Measurements from ENCODE around the gene PDE7B. TPM values are rescaled to one million over a fixed set of nuclear protein-coding genes. Genes with fewer than 3 reads are reported as not detected.
"Not testable (repeated sequence)": the region's sequence is repeated elsewhere in the genome, so short reads cannot be mapped to it uniquely, and the experiment has no call there.

The PDE7B gene
- total RNA-seq, 1 donor from 2014 or later, result 13.6 TPM

DNA sequence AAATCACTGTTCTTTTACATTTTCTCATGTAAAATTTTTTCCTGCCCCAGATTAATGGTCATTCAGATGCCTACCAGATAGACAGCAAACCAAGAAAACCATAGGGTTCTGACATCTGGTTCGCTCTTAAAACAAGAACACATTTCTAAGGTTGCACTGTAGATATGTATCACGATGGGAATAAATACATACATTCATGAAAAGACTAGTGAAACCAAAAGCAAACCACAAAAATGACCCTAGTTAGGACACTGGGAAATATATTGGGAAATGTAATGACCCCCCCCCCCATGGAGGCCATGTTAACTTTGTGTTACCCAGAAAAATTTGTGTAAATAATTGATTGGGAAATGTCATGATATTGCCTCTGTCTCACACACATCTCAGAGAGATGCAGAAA, 361.1 kb downstream of the PDE7B start:
- Histone ChIP-seq H3K36me3 (ENCODE audit: control insufficient read depth in 3 of 3, insufficient read depth in 3 of 3, low read length in 3 of 3) (no peaks in the 10 kb centered on the region), H3K4me3 (ENCODE audit: low read length in 3 of 3) (no peak overlapping the region), H3K4me1 (ENCODE audit: control insufficient read depth in 3 of 3, insufficient read depth in 3 of 3, low read length in 3 of 3) (no peaks in the 10 kb centered on the region), H3K27me3 (ENCODE audit: control insufficient read depth in 3 of 3, insufficient read depth in 3 of 3, low read length in 3 of 3) (no peaks in the 10 kb centered on the region), H3K27ac (ENCODE audit: low read depth, low read length) (no peak overlapping the region), H3K9me3 (ENCODE audit: control insufficient read depth in 3 of 3, low read length in 3 of 3) (no peaks in the 10 kb centered on the region), H3K9ac (ENCODE audit: low read depth in 1 of 3, low read length in 3 of 3) (no peak overlapping the region)

DNA sequence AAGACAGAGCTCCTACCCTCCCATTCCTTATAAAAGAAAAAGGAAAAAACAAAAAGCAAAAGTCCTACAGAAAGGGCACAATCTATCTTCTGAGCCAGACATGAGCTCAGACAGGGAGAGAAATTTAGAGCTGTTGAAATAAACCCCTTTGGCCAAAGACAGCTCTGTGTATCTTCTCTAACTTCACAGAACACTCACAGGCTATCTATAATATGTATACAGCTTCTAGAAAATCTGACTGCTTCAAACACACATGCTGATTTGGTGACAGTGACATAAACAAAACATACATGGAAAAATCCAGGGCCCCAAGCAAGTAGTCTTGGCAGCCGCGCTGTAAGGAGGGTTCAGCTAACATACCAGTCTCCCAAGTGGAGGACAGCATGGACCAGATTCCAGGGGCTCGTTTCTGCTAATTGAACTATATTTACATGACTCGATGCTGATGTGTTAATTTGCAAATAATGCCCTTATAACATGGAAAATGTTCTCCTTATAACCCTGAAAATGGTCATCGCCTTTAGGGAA, 361.6 kb downstream of the PDE7B start:
- H3K36me3 ChIP-seq (ENCODE audit: control insufficient read depth in 3 of 3, insufficient read depth in 3 of 3, low read length in 3 of 3), result no peaks in the 10 kb centered on the region
- H3K27ac ChIP-seq (ENCODE audit: low read depth, low read length), result no peak overlapping the region
- no peak overlapping the region for H3K4me3 ChIP-seq (ENCODE audit: low read length in 3 of 3)
- H3K9ac ChIP-seq (ENCODE audit: low read depth in 1 of 3, low read length in 3 of 3), result no peak overlapping the region
- H3K4me1 ChIP-seq (ENCODE audit: control insufficient read depth in 3 of 3, insufficient read depth in 3 of 3, low read length in 3 of 3), result no peaks in the 10 kb centered on the region
- no peaks in the 10 kb centered on the region for H3K9me3 ChIP-seq (ENCODE audit: control insufficient read depth in 3 of 3, low read length in 3 of 3)
- no peaks in the 10 kb centered on the region for H3K27me3 ChIP-seq (ENCODE audit: control insufficient read depth in 3 of 3, insufficient read depth in 3 of 3, low read length in 3 of 3)

DNA sequence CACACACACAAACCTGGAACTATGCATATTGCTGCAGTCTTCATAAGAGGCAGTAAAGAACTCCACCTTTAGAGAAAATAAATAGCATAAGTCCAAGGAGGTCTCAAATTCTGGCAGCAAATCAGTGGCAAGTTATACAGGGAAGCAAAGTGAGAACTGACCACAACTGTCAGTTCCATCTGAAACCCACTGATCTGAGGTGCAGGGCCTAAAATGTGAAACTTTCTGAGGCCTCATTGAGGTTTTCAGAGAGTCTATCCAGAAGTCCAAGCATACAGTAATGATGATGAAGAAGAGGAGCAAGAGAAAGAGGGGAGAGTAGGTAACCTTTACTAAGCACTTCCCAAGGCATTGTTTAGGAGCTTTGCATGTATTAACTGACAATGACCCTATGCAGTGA, 362.4 kb downstream of the PDE7B start:
- H3K4me1 ChIP-seq (ENCODE audit: control insufficient read depth in 3 of 3, insufficient read depth in 3 of 3, low read length in 3 of 3), result no peaks in the 10 kb centered on the region
- no peaks in the 10 kb centered on the region for H3K27me3 ChIP-seq (ENCODE audit: control insufficient read depth in 3 of 3, insufficient read depth in 3 of 3, low read length in 3 of 3)
- no peaks in the 10 kb centered on the region for H3K9me3 ChIP-seq (ENCODE audit: control insufficient read depth in 3 of 3, low read length in 3 of 3)
- H3K27ac ChIP-seq (ENCODE audit: low read depth, low read length), result no peak overlapping the region
- H3K4me3 ChIP-seq (ENCODE audit: low read length in 3 of 3), result no peak overlapping the region
- no peak overlapping the region for H3K9ac ChIP-seq (ENCODE audit: low read depth in 1 of 3, low read length in 3 of 3)
- no peaks in the 10 kb centered on the region for H3K36me3 ChIP-seq (ENCODE audit: control insufficient read depth in 3 of 3, insufficient read depth in 3 of 3, low read length in 3 of 3)

DNA sequence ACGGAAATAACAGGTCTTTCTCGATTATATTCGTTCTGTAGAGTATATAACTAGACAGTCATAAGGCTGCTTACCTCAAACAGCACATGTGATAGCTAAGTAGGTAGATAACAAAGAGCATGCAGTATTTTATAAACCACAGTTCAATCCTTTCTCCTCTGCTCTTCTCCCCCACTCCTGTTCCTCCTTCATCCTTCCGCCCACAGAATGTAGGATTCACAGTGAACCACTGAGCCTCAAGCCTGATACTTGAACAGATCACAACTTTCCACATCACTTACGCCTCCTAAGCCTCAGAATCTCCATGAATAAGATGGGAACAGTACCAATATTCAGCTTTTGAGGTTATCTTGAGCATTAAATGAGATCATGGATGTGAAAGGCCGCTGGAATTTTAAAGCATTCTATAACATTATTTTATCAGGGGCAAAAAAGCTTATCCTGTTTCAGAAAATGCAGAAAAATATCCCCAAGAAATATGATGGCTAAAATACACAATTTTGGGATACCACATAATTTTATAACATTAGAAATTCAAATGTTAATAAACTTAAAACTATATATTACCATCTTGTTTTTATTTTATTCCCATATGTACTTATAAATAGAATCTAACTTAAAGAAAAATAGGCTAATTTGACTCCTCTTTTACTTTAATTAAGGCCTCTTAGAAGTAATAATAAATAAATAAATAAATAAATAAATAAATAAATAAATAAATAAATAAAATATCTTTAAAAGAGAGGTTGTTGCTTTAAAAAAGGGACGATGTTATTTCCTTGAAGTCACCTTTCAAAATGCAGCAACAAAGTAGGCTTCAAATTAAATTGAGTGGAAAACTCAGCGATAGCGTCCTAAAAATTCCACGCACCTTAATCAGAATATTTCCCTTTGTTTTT, 365.3 kb downstream of the PDE7B start:
- H3K9me3 ChIP-seq (ENCODE audit: control insufficient read depth in 3 of 3, low read length in 3 of 3), result no peaks in the 10 kb centered on the region
- no peak overlapping the region for H3K9ac ChIP-seq (ENCODE audit: low read depth in 1 of 3, low read length in 3 of 3)
- H3K36me3 ChIP-seq (ENCODE audit: control insufficient read depth in 3 of 3, insufficient read depth in 3 of 3, low read length in 3 of 3), result no peaks in the 10 kb centered on the region
- no peaks in the 10 kb centered on the region for H3K27me3 ChIP-seq (ENCODE audit: control insufficient read depth in 3 of 3, insufficient read depth in 3 of 3, low read length in 3 of 3)
- H3K4me3 ChIP-seq (ENCODE audit: low read length in 3 of 3), result no peak overlapping the region
- H3K4me1 ChIP-seq (ENCODE audit: control insufficient read depth in 3 of 3, insufficient read depth in 3 of 3, low read length in 3 of 3), result no peaks in the 10 kb centered on the region
- no peak overlapping the region for H3K27ac ChIP-seq (ENCODE audit: low read depth, low read length)

DNA sequence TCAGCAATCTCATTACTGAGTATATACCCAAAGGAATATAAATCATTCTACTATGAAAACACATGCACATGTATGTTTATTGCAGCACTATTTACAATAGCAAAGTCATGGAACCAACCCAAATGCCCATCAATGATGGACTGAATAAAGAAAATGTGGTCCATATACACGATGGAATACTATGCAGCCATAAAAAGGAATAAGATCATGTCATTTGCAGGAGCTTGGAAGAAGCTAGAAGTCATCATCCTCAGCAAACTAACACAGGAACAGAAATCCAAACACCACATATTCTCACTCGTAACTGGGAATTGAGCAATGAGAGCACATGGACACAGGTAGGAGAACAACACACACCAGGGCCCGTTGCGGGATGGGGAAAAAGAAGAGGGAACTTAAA, 373.5 kb downstream of the PDE7B start:
- H3K9me3 ChIP-seq (ENCODE audit: control insufficient read depth in 3 of 3, low read length in 3 of 3); H3K9ac ChIP-seq (ENCODE audit: low read depth in 1 of 3, low read length in 3 of 3); H3K27ac ChIP-seq (ENCODE audit: low read depth, low read length); H3K4me3 ChIP-seq (ENCODE audit: low read length in 3 of 3); H3K36me3 ChIP-seq (ENCODE audit: control insufficient read depth in 3 of 3, insufficient read depth in 3 of 3, low read length in 3 of 3); H3K27me3 ChIP-seq (ENCODE audit: control insufficient read depth in 3 of 3, insufficient read depth in 3 of 3, low read length in 3 of 3); H3K4me1 ChIP-seq (ENCODE audit: control insufficient read depth in 3 of 3, insufficient read depth in 3 of 3, low read length in 3 of 3): not testable (repeated sequence)

DNA sequence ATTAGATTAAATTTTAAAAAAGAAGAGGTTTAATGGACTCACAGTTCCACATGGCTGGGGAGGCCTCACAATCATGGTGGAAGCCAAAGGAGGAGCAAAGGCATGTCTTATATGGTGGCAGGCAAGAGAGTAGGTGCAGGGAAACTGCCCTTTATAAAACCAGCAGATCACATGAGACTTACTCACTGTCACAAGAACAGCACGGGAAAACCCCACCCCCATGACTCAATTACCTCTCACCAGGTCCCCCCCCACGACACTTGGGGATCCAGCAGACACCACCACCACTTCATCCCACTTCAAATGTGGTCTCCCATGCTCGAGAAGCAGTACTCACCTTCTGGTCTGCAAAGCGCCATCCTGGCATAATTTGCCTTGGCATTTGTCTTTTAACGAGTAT, 374.0 kb downstream of the PDE7B start:
- Histone ChIP-seq H3K9ac (ENCODE audit: low read depth in 1 of 3, low read length in 3 of 3) (no peak overlapping the region), H3K36me3 (ENCODE audit: control insufficient read depth in 3 of 3, insufficient read depth in 3 of 3, low read length in 3 of 3) (no peaks in the 10 kb centered on the region), H3K27me3 (ENCODE audit: control insufficient read depth in 3 of 3, insufficient read depth in 3 of 3, low read length in 3 of 3) (no peaks in the 10 kb centered on the region), H3K27ac (ENCODE audit: low read depth, low read length) (no peak overlapping the region), H3K9me3 (ENCODE audit: control insufficient read depth in 3 of 3, low read length in 3 of 3) (no peaks in the 10 kb centered on the region), H3K4me3 (ENCODE audit: low read length in 3 of 3) (no peak overlapping the region), H3K4me1 (ENCODE audit: control insufficient read depth in 3 of 3, insufficient read depth in 3 of 3, low read length in 3 of 3) (peaks cover 0 to 3% (median 2%) of the 10 kb centered on the region in 3 donors)

DNA sequence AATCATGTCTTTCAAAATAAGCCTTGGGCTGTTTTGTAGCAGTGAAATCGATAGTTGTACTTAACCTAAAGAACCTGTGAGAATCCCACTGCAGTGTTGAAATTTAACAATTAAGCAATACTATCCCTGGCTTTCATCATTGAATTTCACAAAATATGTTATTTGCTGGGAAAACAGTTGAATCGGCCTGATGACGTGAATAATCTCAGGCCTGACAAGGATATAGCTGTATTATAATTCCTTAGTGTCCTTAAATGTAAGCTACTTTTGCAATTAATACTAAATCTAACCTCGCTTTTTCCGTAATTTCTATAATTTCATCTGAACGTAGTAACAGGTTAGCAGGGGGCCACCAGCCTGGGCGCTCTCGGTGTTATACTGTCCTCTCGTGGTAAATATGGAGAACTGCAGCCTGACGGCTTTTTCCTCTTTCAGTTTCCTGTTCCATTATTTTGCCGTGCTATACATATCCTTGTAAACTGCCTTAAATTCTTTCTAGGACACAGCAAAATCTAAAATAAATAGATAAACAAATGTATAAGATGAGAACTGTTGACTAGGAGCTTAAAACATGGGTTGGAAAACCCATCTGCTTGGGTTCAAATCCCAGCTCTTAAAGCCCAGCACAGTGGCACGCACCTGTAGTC, 374.6 kb downstream of the PDE7B start:
- peak overlapping the region in 2 of 3 donors; percentile 16 to 25 for H3K9ac ChIP-seq (ENCODE audit: low read depth in 1 of 3, low read length in 3 of 3)
- H3K27me3 ChIP-seq (ENCODE audit: control insufficient read depth in 3 of 3, insufficient read depth in 3 of 3, low read length in 3 of 3), result no peaks in the 10 kb centered on the region
- H3K4me1 ChIP-seq (ENCODE audit: control insufficient read depth in 3 of 3, insufficient read depth in 3 of 3, low read length in 3 of 3), result peaks cover 0 to 3% (median 2%) of the 10 kb centered on the region in 3 donors
- H3K9me3 ChIP-seq (ENCODE audit: control insufficient read depth in 3 of 3, low read length in 3 of 3), result no peaks in the 10 kb centered on the region
- H3K27ac ChIP-seq (ENCODE audit: low read depth, low read length), result no peak overlapping the region
- H3K4me3 ChIP-seq (ENCODE audit: low read length in 3 of 3), result peak overlapping the region; percentile 34 to 64 (median 63)
- no peaks in the 10 kb centered on the region for H3K36me3 ChIP-seq (ENCODE audit: control insufficient read depth in 3 of 3, insufficient read depth in 3 of 3, low read length in 3 of 3)

DNA sequence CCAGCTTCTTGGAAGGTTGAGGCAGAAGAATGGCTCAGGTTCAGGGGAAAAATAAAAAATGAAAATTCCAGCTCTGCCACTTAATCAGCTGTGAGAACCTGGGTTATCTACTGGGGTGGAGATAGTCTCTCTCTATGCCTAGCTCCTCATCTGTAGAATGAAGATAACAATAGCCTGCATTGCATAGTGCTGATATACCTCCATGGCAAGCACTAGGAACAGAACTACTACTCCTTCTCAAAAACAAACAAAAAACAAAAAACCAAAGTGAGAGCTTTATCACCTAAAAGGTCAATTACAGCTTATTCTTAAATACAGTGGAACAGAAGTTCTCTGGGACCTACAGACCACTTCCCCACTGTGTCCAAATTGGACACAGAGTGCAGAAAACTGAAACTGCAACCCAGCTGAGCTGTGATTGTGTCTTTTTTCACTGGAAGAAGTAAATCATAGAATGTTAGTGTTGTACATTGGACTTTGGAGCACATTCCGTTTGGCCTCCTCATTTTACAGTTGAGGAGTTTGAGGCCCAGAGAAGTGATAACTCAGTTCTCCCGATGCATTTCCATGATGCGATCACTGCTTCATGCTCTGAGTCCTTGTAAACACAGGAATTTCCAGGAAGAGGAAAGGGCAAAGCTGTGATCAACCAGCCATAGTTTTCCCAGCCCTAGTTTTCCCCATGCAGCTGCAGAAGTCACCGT, 375.3 kb downstream of the PDE7B start:
- H3K4me3 ChIP-seq (ENCODE audit: low read length in 3 of 3), result peak overlapping the region; percentile 34 to 64 (median 63)
- no peaks in the 10 kb centered on the region for H3K27me3 ChIP-seq (ENCODE audit: control insufficient read depth in 3 of 3, insufficient read depth in 3 of 3, low read length in 3 of 3)
- no peak overlapping the region for H3K27ac ChIP-seq (ENCODE audit: low read depth, low read length)
- H3K9me3 ChIP-seq (ENCODE audit: control insufficient read depth in 3 of 3, low read length in 3 of 3), result no peaks in the 10 kb centered on the region
- peaks cover 0 to 3% (median 2%) of the 10 kb centered on the region in 3 donors for H3K4me1 ChIP-seq (ENCODE audit: control insufficient read depth in 3 of 3, insufficient read depth in 3 of 3, low read length in 3 of 3)
- H3K36me3 ChIP-seq (ENCODE audit: control insufficient read depth in 3 of 3, insufficient read depth in 3 of 3, low read length in 3 of 3), result no peaks in the 10 kb centered on the region
- peak overlapping the region in 2 of 3 donors; percentile 10 to 16 for H3K9ac ChIP-seq (ENCODE audit: low read depth in 1 of 3, low read length in 3 of 3)

DNA sequence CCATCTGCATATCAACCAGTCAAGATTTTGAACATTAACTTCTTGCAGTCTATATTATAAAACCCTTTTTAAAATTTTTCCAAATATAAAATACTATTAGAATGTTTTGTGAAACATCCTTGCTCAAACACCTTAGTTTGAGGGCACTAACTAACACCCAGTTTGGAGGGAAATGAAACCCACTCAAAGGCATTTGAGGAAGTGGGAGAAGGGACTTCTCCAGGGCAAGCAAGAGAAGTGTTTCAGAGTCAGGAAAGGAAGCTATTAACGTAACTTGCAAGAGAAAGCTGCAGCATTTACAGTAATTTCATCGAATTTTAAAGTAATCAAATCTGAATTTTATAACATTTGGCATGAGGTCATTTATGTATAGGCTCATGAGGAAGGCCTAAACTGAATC, 377.3 kb downstream of the PDE7B start:
- peaks cover 0 to 3% (median 2%) of the 10 kb centered on the region in 3 donors for H3K4me1 ChIP-seq (ENCODE audit: control insufficient read depth in 3 of 3, insufficient read depth in 3 of 3, low read length in 3 of 3)
- H3K4me3 ChIP-seq (ENCODE audit: low read length in 3 of 3), result no peak overlapping the region
- no peak overlapping the region for H3K9ac ChIP-seq (ENCODE audit: low read depth in 1 of 3, low read length in 3 of 3)
- no peaks in the 10 kb centered on the region for H3K27me3 ChIP-seq (ENCODE audit: control insufficient read depth in 3 of 3, insufficient read depth in 3 of 3, low read length in 3 of 3)
- H3K36me3 ChIP-seq (ENCODE audit: control insufficient read depth in 3 of 3, insufficient read depth in 3 of 3, low read length in 3 of 3), result no peaks in the 10 kb centered on the region
- no peak overlapping the region for H3K27ac ChIP-seq (ENCODE audit: low read depth, low read length)
- no peaks in the 10 kb centered on the region for H3K9me3 ChIP-seq (ENCODE audit: control insufficient read depth in 3 of 3, low read length in 3 of 3)
